Fibroblast of pulmonary artery (primary cell): ENCODE results near the gene WNT3A.

Experiments
- DNase-seq: peaks from one replicate; pipeline ENCODE4 v3.0.0-alpha.2; 2010; ENCODE audit warnings: low read depth
- H3K4me3 ChIP-seq: replicated peaks from 2 replicates; pipeline ENCODE4 v1.5.1; 2011; ENCODE audit warnings: low read depth, mild to moderate bottlenecking, control low read depth, low read length, moderate library complexity
- TF ChIP-seq, protein P1 (sequence below): IDR thresholded peaks from 2 replicates; pipeline ENCODE4 v1.5.1; 2011; ENCODE audit warnings: mild to moderate bottlenecking, control low read depth, low read length, inconsistent platforms; ENCODE audit errors: missing control alignments

Gene WNT3A

DNA sequence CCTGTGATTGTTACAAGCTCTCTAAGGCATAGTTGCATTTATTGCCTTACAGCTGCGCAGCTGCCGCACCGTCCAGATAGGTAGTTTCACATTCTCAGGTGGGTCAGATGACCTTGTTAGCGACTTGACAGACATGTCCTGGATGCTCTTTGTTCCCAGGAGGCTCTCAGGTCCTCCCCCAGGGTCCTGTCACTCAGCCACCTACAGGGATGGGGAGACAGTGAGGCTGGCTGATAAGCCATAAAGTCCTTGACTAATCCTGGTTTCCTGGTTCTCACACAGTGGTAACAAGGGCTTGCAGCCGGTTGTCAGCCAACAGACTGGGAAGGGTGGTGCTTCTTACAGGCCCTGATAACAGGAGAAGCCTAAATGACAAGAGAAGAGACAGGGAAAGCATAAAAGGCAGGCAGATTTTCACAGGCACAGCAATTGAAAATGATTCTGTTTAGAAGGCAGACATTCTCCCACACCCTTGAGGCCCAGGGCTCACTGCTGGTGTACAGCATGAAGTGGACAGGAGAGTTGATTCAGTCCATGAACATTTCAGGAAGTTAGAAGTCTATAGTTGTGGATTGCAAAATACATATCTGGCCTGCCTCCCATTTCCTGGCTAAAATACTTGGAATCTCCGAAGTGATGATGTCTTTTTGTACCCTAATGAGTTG, 78.6 kb downstream of the WNT3A start:
- TF ChIP-seq, protein P1, sequence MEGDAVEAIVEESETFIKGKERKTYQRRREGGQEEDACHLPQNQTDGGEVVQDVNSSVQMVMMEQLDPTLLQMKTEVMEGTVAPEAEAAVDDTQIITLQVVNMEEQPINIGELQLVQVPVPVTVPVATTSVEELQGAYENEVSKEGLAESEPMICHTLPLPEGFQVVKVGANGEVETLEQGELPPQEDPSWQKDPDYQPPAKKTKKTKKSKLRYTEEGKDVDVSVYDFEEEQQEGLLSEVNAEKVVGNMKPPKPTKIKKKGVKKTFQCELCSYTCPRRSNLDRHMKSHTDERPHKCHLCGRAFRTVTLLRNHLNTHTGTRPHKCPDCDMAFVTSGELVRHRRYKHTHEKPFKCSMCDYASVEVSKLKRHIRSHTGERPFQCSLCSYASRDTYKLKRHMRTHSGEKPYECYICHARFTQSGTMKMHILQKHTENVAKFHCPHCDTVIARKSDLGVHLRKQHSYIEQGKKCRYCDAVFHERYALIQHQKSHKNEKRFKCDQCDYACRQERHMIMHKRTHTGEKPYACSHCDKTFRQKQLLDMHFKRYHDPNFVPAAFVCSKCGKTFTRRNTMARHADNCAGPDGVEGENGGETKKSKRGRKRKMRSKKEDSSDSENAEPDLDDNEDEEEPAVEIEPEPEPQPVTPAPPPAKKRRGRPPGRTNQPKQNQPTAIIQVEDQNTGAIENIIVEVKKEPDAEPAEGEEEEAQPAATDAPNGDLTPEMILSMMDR: no peak
- H3K4me3 ChIP-seq: peak overlapping the region; percentile 98
- DNase-seq: peak; percentile 93

DNA sequence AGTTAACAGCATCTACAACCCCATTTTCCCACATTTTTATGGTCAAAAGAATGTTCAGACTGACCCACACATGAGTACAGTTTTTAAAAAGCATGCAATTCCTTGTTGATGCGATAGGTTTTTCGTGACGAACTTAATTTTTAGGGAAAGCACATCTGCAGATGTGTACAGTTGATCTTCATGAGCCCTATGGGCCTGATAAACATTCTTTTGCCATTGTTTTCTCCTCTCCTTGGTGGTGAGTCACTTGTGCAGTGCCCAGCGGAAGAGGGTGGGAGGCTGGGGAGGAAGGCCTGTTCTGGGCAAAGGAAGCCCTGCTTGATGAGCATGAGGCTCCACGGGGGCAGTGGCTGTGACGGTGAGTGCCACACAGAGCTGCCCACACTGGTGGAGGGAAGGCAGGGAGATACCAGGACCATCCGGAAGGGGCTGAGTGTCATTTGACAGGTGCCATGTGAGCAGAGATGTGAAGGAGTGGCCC, 81.0 kb downstream of the WNT3A start:
- peak; percentile 93 for DNase-seq
- TF ChIP-seq, protein P1: peak; percentile 23
- peak overlapping the region; percentile 39 for H3K4me3 ChIP-seq

DNA sequence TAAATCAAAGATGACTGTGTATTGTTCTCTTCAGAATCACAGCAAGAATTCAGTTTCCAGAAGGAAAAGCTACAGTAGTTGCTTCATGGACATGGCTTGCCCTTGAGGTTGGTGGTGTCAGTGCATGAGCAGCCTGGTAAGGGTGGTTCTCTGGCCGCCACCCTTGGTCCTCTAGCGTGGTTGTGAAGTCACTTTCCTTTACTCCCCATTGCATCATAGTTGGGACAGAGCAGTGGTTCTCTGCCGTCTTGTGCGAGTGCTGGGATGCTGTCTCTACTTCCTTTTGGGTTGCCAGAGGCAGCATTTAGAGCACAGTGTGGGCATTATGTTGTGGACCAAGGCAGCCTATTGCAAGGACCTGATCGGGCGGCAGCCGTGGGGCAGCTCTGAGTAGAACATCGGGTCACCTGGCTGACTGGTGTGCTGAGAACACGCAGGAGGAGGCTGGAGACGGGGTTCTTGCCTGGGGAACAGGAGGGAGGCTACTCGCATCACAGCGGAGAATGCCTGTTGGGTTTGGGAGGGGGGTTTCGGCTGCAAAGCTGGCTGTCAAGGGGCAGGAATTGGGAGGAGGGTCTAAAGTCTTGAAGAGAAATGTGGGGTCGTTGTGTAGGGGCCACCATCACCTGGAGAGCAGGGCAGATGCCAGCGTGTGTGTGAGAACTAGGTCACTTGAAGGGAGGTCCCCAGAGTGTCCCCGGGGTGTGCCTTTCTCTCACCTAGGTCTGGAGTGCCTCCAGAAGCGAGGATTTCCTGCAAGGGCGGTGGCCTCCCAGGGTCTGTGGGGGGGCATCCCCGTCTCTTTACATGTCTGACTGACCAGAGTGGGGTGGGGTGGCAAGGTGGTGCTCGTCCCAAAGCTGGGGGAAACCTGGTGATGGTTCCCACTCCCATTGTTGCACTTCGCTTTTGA, 82.0 kb downstream of the WNT3A start:
- TF ChIP-seq, protein P1: no peak
- no peak overlapping the region for H3K4me3 ChIP-seq
- peak; percentile 46 for DNase-seq

DNA sequence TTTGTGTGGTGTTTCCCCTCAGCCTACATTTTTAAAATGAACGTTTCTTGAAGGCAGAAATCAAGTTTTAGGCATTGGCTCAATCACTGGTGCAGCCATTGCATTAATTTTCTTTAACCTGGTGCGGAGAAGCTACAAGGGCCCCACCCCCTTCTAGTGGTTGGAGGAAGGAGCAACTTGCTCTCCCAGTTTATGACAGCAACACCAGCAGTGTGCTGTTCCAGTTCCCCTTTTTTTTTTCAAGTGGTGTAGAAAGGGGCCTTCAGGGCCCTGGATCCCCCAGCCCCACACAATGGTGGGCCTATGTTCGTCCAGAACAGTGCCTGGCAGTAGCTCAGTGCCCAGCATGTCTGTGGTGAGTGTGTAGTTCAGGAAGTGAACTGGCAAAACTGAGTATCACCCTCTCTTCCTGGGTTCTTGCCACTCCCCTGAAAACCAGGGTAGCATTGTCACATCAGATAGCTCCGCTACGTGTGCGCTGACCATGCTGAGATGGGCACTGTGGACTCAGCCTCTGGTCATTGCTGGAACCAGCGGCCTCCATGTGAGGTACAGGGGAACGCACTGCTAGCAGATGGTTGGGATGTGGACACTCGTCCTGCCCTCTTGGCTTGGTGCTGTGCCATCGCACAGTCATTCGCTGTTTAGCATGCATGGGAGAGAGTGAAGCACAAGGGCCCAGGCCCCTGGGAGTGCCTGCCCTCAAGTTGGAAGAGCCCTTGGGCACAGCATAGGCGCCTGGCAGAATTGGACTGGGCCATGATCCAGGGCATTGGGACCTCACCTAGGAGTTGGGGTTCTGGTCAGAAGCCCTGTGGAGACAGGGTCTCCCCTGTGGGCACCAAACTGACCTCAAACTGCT, 83.0 kb downstream of the WNT3A start:
- TF ChIP-seq, protein P1: no peak
- no peak for DNase-seq
- no peak overlapping the region for H3K4me3 ChIP-seq

DNA sequence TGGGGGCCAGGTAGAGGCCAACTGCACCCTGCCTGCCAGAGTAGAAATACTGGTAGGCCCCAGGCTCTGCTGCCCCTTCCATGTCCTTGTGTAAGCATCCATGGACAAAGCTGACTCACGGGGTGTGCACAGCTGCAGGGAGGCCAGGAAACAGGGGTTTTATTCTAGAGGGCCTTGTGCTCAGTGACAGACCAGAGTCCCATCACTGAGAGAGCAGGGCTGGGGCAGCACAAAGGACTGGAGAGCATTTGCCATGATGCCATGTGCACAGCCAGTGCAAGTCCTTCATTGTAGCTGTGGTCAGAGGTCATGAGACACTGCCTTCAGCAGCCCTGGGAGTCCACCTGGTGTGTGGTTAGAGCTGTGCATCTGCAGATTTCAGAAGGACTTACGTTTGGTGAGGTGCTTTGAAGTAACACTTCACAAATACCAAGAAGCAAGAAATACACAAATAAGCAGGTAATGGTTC, 83.8 kb downstream of the WNT3A start:
- no peak overlapping the region for H3K4me3 ChIP-seq
- DNase-seq: peak; percentile 33
- TF ChIP-seq, protein P1: no peak

DNA sequence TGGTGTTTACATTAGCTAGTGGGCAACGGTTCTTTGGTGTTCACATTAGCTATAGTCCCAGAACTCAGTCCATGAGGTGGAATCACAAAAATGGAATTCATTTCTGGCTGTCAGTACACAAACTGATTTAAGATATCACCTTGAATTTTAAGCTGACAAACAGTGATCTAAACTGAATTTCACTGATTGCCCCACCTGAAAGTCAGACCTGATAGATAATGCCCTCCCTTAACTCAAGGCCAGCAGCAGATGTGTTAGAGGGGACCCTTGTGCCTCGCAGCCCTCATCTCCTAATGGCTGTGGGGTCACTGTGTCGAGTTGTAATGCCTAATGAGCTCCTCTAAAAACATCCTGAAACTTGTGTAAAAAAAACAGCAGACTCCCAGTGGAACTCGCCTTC, 84.3 kb downstream of the WNT3A start:
- no peak for DNase-seq
- TF ChIP-seq, protein P1: no peak
- no peak overlapping the region for H3K4me3 ChIP-seq
